ENCODE results near the gene WSCD2. TPM values are rescaled to one million over a fixed set of nuclear protein-coding genes. Genes with fewer than 3 reads are reported as not detected.

WSCD2 gene
- total RNA-seq, 4 donors from 2014 or later = 0.46 to 1.3 (median 0.50) TPM; not detected in 1

- no peak for ATAC-seq (ENCODE audit: low FRiP score)
- no peak for DNase-seq (ENCODE audit: low spot score)
- TF ChIP-seq CTCF (IDR thresholded peaks at IDR 0.05) = no peak
These were observed 103.5 kb downstream of the WSCD2 start for GRCh38 chr12:108232565-108232964.

- no peak for DNase-seq (ENCODE audit: low spot score)
- TF ChIP-seq CTCF (IDR thresholded peaks at IDR 0.05) = no peak
- no peak for ATAC-seq (ENCODE audit: low FRiP score)
These were observed 105.1 kb downstream of the WSCD2 start for GRCh38 chr12:108234158-108234557.

GRCh38 chr12:108235197-108235984 is 106.3 kb downstream of the WSCD2 start:
- no peak for ATAC-seq (ENCODE audit: low FRiP score)
- DNase-seq (ENCODE audit: low spot score) = no peak
- TF ChIP-seq CTCF (IDR thresholded peaks at IDR 0.05) = no peak

- TF ChIP-seq CTCF (IDR thresholded peaks at IDR 0.05) = no peak
- DNase-seq (ENCODE audit: low spot score) (no peak), ATAC-seq (ENCODE audit: low FRiP score) (no peak)
These were observed 106.8 kb downstream of the WSCD2 start for GRCh38 chr12:108235985-108236263.

- no peak for TF ChIP-seq CTCF (IDR thresholded peaks at IDR 0.05)
- DNase-seq (ENCODE audit: low spot score) (no peak), ATAC-seq (ENCODE audit: low FRiP score) (no peak)
These were observed 107.3 kb downstream of the WSCD2 start for GRCh38 chr12:108236366-108236765.

- no peak for TF ChIP-seq CTCF (IDR thresholded peaks at IDR 0.05)
- DNase-seq (ENCODE audit: low spot score) (no peak), ATAC-seq (ENCODE audit: low FRiP score) (no peak)
These were observed 108.2 kb downstream of the WSCD2 start for GRCh38 chr12:108237272-108237671.

GRCh38 chr12:108238474-108238873 is 109.4 kb downstream of the WSCD2 start:
- ATAC-seq (ENCODE audit: low FRiP score) (no peak), DNase-seq (ENCODE audit: low spot score) (no peak)
- no peak for TF ChIP-seq CTCF (IDR thresholded peaks at IDR 0.05)

Data from omental fat pad (tissue), 4 donors.